WTC11 (cell line): ENCODE measurements around the gene TMEM204.

Source experiments
- CBFB ChIP-seq: sonication (generic); formaldehyde crosslinking; IDR thresholded peaks from 2 replicates; pipeline ENCODE4 v1.8.1; 2022; ENCODE audit warnings: mild to moderate bottlenecking, low read depth, missing genetic modification reagents
- ESRRA ChIP-seq: sonication (generic); formaldehyde crosslinking; IDR thresholded peaks from 2 replicates; pipeline ENCODE4 v1.8.1; 2022; ENCODE audit warnings: mild to moderate bottlenecking, missing genetic modification reagents, borderline replicate concordance
- ZNF121 ChIP-seq: sonication (generic); formaldehyde crosslinking; IDR thresholded peaks from 2 replicates; pipeline ENCODE4 v1.8.0; 2023; ENCODE audit warnings: missing genetic modification reagents
- ZNF263 ChIP-seq: sonication (generic); formaldehyde crosslinking; IDR thresholded peaks from 2 replicates; pipeline ENCODE4 v1.8.1; 2022; ENCODE audit warnings: low read depth, mild to moderate bottlenecking, moderate library complexity, missing genetic modification reagents
- ZNF396 ChIP-seq: fragments of 250-450 bp; sonication (Bioruptor Pico); IDR thresholded peaks from 2 replicates; pipeline ENCODE4 v1.8.0; 2021; ENCODE audit warnings: mild to moderate bottlenecking, moderate library complexity, borderline replicate concordance
- TF ChIP-seq, protein P1 (sequence below): fragments of 200-600 bp; IDR thresholded peaks from 2 replicates; pipeline ENCODE4 v1.8.0; 2022; ENCODE audit warnings: antibody characterized with exemption
- TF ChIP-seq, protein P2 (sequence below): sonication (generic); formaldehyde crosslinking; IDR thresholded peaks from 2 replicates; pipeline ENCODE4 v1.8.0; 2023; ENCODE audit warnings: missing genetic modification reagents
- TF ChIP-seq, protein P3 (sequence below): sonication (generic); formaldehyde crosslinking; IDR thresholded peaks from 2 replicates; pipeline ENCODE4 v1.8.1; 2023; ENCODE audit warnings: mild to moderate bottlenecking, missing genetic modification reagents, moderate library complexity

DNA sequence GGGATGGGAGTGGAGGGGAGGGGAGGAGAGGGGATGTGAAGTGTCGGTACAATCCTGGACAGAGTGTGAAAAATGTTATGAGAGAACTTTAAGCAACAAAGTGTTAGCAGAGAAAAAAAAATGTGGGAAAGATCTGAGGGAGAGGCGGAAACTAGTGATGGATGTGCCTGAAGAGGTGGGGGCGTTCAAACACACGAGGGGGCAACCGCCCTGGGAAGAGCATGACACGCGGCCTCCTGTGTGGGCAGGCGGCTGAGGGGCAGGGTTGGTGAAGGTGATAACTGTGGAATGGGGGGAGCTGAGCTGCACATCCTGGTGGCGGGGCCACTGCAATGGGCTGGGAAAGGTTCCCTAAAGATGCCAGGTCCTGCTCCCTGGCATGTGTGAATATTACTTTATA, 48.3 kb downstream of the TMEM204 start:
- TF ChIP-seq, protein P1, sequence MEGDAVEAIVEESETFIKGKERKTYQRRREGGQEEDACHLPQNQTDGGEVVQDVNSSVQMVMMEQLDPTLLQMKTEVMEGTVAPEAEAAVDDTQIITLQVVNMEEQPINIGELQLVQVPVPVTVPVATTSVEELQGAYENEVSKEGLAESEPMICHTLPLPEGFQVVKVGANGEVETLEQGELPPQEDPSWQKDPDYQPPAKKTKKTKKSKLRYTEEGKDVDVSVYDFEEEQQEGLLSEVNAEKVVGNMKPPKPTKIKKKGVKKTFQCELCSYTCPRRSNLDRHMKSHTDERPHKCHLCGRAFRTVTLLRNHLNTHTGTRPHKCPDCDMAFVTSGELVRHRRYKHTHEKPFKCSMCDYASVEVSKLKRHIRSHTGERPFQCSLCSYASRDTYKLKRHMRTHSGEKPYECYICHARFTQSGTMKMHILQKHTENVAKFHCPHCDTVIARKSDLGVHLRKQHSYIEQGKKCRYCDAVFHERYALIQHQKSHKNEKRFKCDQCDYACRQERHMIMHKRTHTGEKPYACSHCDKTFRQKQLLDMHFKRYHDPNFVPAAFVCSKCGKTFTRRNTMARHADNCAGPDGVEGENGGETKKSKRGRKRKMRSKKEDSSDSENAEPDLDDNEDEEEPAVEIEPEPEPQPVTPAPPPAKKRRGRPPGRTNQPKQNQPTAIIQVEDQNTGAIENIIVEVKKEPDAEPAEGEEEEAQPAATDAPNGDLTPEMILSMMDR, result no peak
- TF ChIP-seq, protein P2, sequence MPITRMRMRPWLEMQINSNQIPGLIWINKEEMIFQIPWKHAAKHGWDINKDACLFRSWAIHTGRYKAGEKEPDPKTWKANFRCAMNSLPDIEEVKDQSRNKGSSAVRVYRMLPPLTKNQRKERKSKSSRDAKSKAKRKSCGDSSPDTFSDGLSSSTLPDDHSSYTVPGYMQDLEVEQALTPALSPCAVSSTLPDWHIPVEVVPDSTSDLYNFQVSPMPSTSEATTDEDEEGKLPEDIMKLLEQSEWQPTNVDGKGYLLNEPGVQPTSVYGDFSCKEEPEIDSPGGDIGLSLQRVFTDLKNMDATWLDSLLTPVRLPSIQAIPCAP (CRISPR knock-in tag), result no peak
- no peak for TF ChIP-seq ZNF263 (CRISPR knock-in tag)
- no peak for TF ChIP-seq ZNF396 (CRISPR knock-in tag)
- TF ChIP-seq, protein P3, sequence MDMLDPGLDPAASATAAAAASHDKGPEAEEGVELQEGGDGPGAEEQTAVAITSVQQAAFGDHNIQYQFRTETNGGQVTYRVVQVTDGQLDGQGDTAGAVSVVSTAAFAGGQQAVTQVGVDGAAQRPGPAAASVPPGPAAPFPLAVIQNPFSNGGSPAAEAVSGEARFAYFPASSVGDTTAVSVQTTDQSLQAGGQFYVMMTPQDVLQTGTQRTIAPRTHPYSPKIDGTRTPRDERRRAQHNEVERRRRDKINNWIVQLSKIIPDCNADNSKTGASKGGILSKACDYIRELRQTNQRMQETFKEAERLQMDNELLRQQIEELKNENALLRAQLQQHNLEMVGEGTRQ (CRISPR knock-in tag), result no peak
- no peak for TF ChIP-seq CBFB (CRISPR knock-in tag)
- no peak for TF ChIP-seq ZNF121 (CRISPR knock-in tag)
- no peak for TF ChIP-seq ESRRA (CRISPR knock-in tag)
